Suprapubic skin (tissue), 3 donors: ENCODE measurements around the gene PKMYT1.

ENCODE experiments used
- POLR2AphosphoS5 ChIP-seq, 3 donors: sonication (generic); formaldehyde crosslinking; IDR thresholded peaks; one replicate each; pipeline ENCODE4 v1.6.1; 2017; ENCODE audit warnings: antibody characterized with exemption in 3 of 3
- TF ChIP-seq, protein P1 (sequence below), 2 donors: fragments of 200-600 bp in 1 of 2; fragments of 450-650 bp in 1 of 2; sonication (generic) in 1 of 2; IDR thresholded peaks; one replicate each; pipeline ENCODE4 v1.5.1; 2016 to 2019; ENCODE audit warnings: antibody characterized with exemption in 2 of 2, mild to moderate bottlenecking in 1 of 2, moderate library complexity in 1 of 2

DNA sequence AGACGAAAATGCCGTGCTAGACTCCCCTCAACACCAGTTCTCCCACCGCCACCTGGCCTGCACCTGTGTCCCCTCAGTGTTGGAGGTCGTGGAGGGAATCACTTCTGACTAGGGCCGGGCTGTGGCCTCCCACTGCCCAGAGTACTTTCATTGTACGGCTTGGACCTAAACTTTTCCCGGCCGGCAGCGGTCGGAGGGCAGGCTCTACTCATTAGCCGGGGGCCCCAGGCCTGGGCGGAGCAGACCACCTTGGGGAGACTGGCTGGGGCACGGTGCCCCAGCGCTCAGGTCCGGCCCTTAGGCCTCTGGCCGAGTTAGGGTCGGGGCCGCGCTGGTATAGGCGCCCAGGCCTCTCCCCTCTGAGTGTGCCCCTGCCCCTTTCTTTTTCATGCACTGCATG is 37.1 kb upstream of the PKMYT1 start:
- TF ChIP-seq, protein P1, sequence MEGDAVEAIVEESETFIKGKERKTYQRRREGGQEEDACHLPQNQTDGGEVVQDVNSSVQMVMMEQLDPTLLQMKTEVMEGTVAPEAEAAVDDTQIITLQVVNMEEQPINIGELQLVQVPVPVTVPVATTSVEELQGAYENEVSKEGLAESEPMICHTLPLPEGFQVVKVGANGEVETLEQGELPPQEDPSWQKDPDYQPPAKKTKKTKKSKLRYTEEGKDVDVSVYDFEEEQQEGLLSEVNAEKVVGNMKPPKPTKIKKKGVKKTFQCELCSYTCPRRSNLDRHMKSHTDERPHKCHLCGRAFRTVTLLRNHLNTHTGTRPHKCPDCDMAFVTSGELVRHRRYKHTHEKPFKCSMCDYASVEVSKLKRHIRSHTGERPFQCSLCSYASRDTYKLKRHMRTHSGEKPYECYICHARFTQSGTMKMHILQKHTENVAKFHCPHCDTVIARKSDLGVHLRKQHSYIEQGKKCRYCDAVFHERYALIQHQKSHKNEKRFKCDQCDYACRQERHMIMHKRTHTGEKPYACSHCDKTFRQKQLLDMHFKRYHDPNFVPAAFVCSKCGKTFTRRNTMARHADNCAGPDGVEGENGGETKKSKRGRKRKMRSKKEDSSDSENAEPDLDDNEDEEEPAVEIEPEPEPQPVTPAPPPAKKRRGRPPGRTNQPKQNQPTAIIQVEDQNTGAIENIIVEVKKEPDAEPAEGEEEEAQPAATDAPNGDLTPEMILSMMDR (IDR thresholded peaks at IDR 0.05) = no peak
- TF ChIP-seq POLR2AphosphoS5 (IDR thresholded peaks at IDR 0.05) = no peak
